ENCODE data around the gene SNAPC2.

Gene SNAPC2, protein sequence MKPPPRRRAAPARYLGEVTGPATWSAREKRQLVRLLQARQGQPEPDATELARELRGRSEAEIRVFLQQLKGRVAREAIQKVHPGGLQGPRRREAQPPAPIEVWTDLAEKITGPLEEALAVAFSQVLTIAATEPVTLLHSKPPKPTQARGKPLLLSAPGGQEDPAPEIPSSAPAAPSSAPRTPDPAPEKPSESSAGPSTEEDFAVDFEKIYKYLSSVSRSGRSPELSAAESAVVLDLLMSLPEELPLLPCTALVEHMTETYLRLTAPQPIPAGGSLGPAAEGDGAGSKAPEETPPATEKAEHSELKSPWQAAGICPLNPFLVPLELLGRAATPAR

DNA sequence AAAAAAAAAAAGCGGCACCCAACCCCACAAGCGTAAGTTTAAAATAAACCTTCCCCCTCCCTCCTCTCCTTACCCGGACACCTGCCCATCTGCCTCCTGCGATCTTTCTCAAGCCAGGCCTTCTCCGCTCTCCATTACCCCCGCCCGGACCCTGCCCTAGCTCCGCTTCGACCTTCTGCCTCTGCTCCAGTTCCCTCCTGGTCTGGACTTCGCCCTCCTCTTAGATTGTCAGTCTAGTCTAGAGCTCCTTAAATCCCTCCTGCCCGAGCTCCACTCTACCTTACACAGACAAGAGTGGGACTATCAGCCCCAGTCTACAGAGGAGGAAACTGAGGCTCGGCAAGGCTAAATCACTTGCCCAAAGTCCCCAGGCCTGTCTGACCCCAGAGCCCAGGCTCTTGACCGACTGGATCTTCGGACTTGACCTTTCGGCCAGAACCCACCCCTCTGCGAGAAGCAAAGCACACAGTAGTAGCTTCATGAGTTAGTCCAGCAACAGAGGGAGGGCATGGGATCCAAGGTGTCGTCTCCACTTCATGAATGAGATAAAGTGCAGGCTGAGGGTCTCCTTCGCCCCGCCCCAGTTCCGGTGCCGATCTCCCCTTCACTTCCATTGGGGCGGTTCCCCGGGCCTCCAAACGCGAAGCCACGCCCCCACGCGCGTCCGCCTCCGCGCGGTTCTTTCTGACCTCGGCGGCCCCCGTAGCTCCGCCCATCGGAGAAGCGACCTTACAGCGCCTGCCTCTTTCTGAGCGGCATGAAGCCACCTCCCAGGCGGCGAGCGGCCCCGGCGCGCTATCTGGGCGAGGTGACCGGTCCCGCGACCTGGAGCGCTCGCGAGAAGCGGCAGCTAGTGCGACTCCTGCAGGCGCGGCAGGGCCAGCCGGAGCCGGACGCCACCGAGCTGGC, at the start of gene SNAPC2:
TSS of gene SNAPC2 (plus strand) at position 729 of the 909 bp plus-strand sequence. CDS start at position 758, 29 bp downstream.
- in situ Hi-C loops (cut with HindIII; ENCODE audit: low sequenced_read_pairs): no loop called here

DNA sequence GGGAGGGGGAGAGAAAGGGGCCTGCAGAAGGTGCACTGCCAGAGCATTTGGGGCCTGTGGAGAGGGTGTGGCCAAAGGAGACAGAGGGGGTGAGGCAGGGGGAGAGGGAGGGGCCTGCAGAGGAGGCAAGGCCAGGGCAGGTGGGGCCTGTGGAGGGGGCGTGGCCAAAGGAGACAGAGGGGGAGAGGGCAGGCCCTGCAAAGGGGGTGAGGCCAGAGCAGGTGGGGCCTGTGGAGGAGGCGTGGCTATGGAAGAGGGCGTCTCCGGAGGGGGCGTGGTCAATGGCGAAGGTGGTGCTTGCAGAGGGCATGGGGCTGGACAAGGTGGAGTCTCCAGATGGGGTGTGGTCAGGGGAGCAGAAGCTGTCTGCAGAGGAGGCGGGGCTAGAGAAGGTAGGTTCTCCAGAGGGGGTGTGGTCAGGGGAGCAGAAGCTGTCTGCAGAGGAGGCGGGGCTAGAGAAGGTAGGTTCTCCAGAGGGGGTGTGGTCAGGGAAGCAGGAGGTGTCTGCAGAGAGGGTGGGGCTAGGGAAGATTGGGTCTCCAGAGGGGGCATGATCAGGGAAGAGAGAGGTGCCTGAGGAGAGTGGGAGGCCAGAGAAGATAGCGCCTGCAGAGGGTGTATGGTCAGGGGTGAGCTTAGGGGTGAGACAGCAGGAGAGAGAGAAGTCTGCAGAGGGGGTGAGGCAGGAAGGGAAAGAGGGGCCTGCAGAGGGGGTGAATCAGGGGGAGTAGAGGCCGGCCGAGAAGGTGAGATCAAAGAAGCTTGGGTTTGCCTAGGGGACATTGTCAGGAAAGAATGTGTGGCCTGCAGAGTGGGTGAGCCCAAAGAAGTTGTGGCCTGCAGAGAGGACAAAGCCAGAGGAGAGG, 49.3 kb upstream of the SNAPC2 start:
- in situ Hi-C loops (cut with HindIII; ENCODE audit: low sequenced_read_pairs): loop anchor here (25.0 kb wide), 1 partner anchor 159 kb away; the partner anchor contains the start of gene FCER2

DNA sequence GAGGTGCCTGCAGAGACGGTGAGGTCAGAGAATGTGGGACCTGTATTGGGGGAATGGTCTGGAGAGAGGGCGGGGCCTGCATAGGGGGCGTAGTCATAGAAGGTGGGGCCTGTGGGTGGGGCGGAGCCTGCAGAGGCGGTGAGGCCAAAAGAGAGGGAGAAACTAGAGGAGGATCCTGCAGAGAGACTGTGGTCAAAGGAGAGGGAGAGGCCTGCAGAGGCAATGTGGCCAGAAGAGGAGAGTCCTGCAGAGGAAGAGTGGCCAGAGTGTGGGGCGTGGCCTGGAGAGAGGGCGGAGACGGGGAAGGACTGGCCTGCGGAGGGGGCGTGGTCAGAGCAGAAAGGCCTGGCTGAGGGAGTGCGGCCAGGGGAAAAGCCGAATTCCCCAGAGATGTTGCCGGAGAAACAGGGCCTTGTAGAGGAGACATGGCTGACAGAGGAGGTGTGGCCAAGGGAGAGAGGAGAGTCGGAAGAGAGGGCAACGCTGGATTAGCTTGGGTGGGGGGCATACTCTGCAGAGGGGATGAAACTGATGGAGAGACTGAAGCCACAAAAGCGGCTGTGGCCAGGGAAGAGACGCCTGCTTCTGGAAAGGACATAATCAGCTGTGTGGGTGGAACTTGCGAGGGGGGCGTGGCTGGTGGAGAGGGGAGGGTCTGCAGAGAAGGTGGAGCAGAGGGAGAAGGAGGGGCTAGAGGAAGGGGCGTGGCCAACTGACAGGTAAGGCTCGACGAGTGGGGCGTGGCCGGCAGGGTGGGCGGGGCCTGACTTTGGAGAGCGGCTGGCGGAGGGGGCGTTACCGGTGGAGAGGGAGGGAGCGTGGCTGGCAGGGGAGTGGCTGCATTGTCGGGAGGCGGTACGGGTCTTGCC, 48.5 kb upstream of the SNAPC2 start:
- in situ Hi-C loops (cut with HindIII; ENCODE audit: low sequenced_read_pairs): loop anchor here (25.0 kb wide), 1 partner anchor 159 kb away; the partner anchor contains the start of gene FCER2

- in situ Hi-C loops (cut with HindIII; ENCODE audit: low sequenced_read_pairs): loop anchor here (25.0 kb wide), 1 partner anchor 160 kb away; the partner anchor contains the start of gene FCER2
Observed at GRCh38 chr19:7872306-7873204, 47.6 kb upstream of the SNAPC2 start.

DNA sequence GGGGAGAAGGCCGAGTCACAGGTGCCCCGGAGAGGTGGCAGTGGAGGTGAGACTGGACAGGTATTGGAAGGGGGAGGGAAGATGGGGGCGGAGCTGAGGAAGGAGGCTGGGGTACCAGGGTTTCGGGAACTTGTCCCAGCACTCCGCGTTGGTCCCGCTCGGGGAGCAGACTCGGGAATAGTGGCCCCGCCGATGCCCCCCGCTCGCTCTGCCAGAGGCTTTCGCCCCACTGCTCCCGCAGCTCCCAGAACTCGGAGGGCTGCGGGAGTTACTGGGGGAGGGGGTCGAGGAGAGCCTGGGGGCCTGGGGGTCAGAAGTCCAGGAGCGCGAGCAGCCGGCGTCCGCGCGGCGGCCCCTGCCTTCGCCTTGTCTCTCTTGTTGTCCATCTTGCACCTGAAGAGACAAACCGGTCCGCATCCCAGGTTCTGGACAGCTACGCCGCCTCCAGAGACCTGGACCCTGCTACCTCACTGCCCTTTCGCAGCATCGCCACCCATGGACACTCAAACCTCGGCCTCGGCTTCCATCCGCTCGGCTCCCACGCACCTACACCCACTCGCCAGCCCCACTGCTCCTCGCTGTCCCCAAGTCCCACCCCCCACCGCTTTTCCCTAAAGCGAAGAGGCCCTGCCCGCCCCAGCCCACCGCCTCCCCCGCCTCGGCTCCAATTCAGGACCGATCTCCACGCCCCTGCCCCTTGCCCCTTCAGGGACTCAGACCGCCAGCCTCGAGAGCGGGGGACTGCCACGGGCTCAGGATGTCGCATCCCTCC, 46.6 kb upstream of the SNAPC2 start:
- in situ Hi-C loops (cut with HindIII; ENCODE audit: low sequenced_read_pairs): loop anchor here (25.0 kb wide), 1 partner anchor 161 kb away; the partner anchor contains the start of gene FCER2

DNA sequence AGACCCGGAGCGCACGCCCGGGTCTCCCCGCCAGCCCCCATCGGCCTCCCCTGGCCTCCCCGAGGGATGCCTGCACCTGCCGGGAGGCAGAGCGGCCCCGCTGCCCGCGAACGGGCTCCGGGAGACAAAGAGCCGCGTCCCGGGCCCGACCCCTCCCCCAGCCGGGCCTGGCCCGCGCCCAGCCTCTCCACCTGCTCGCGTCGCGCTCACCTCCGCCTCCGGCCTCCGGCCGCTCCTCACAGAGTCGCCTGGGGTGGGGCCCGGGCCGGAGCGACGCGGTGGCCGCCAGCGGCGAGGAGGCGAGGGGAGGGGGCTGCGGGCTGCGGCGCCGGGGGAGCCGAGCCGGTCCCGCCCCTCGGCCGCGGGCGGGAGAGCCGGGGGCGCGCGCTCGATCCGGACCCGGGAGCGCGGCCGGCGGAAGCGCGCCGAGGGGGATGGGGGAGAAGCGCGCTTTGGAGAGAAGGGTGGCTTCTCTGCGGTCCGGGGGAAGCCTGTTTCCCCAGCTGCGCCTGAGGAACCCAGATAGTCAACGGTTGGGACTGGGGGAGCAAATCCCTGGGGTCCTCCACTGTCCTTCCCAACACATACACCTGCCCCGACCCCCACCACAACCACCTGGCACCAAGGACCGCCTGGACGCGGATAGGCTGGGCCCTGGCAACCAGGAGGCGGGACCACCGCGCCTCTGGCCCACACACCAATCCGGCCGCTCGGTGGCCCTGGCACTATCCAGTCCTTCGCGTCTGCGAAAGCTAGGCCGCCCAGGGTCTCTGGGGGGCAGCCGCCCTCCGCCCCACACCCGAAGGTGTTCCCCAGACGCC, 45.9 kb upstream of the SNAPC2 start, which contains the start of gene PRR36:
TSS of gene PRR36 (minus strand) at position 315 of the 821 bp plus-strand sequence. CDS start 701 bp downstream, outside the sequence.
- in situ Hi-C loops (cut with HindIII; ENCODE audit: low sequenced_read_pairs): loop anchor here (25.0 kb wide), 1 partner anchor 162 kb away; the partner anchor contains the start of gene FCER2

DNA sequence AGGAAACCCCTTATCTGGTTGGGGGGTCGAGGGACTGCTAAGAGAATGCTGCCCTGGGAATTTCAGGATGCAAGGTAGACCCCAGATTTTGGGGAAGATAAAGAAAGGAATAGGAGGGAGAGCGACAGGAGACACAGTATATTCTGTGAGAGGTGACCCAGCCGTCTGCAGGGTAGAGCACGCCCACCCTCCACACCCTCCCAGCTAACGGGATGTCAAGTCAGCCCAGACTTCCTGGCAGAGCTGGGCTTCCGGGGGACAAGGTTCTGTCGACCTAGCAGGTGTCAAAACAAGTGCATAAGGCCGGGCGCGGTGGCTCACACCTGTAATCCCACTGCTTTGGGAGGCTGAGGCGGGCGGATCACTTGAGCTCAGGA, 45.3 kb upstream of the SNAPC2 start:
- in situ Hi-C loops (cut with HindIII; ENCODE audit: low sequenced_read_pairs): loop anchor here (25.0 kb wide), 1 partner anchor 163 kb away; the partner anchor contains the start of gene FCER2

GRCh38 chr19:7877249-7877836, 42.8 kb upstream of the SNAPC2 start:
- in situ Hi-C loops (cut with HindIII; ENCODE audit: low sequenced_read_pairs): no loop called here

DNA sequence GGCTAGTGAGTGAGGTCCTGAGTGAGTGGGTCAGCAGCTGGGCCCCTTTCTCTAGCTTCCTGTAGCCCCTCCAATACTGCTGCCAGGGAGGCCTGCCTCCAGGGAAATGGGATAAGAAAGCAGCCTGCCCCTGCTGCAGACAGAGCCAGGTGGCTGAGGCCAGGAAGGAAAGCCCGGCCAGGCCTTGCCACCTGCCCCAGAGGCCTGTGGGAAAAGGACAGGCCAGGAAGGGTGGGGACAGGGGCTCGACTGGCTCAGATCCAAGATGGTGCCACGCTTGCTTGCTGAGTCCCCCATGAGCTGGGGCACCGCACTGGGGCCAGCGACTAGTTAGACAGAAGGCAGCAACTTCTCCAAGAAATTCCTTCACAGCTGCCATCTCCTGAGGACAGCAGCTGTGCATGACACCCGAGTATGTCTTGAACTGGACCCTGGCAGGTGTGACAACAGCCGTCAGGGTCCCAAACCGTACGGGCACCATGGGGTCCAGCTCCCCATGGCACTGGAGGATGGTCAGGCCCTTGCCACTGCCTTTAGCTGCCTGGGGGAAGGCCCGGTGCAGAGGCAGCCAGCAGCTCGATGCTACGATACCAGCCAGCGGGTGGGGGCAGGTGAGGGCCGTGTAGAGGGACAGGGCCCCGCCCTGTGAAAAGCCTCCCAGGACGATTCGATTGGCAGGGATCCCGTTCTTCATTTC, 40.9 kb upstream of the SNAPC2 start:
- in situ Hi-C loops (cut with HindIII; ENCODE audit: low sequenced_read_pairs): no loop called here

DNA sequence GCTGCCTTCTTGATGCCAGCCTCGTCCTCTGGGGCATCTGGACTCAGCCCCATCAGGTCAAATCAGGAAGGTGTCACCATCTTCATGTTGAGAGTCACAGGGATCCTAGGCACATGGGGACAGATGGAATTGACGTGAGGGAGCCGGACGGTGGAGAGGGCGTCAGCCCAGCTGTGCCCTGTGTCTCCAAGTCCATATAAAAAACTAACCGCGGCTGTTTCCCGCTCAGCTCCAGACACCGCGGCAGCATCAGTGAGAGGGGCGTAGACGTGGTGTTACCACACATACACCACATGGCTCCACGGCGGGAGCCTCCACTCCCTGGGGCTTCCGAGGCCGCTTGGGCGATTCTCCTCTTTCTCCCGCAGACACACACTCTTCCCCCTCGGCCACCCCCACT, 40.3 kb upstream of the SNAPC2 start:
- in situ Hi-C loops (cut with HindIII; ENCODE audit: low sequenced_read_pairs): no loop called here

GRCh38 chr19:7881910-7882309, 38.2 kb upstream of the SNAPC2 start:
- in situ Hi-C loops (cut with HindIII; ENCODE audit: low sequenced_read_pairs): no loop called here

DNA sequence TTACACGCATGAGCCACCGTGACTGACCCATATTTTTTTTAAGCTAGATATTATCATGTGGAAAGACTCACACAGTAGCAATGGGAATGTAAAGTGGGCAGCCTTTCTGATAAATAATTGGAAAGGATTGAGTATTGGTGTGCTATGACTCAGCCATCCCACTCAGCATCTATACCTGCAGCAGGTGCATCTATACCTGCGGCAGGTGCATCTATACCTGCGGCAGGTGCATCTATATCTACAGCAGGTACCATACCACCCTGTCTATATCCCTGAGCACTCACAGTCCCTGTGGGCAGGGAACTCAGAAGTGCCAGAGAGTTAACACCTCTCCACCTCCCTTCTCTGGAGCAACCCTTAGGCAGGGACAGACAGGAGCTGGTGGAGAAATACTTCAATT, 37.0 kb upstream of the SNAPC2 start:
- in situ Hi-C loops (cut with HindIII; ENCODE audit: low sequenced_read_pairs): no loop called here

DNA sequence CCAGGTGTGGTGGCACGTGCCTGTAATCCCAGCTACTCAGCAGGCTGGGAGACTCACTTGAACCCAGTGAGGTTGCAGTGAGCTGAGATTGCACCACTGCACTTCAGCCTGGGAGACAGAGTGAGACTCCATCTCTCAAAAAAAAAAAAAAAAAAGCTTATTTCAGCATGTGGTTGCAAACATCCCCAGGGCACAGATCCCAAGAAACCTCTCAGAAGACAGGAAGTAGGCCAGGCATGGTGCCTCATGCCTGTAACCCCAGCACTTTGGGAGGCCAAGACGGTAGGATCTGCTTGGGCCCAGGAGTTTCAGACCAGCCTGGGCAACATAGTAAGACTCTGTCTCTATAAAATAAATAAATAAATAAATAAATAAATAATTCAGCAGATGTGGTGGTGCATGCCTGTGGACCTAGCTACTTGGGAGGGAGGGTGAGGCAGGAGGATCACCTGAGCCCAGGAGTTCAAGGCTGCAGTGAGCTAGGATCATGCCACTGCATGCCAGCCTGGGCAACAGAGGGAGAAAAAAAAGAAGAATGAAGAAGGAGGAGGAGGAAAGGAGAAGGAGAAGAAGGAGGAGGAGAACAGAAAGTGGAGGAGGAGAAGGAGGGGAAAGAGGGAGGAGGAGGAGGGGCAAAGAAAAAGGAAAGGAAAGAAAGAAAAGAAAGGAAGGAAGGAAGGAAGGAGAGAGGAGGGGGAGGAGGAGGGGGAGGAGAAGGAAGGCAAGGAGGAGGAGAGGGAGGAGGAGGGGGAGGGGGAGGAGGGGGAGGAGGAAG, 36.2 kb upstream of the SNAPC2 start:
- in situ Hi-C loops (cut with HindIII; ENCODE audit: low sequenced_read_pairs): no loop called here

DNA sequence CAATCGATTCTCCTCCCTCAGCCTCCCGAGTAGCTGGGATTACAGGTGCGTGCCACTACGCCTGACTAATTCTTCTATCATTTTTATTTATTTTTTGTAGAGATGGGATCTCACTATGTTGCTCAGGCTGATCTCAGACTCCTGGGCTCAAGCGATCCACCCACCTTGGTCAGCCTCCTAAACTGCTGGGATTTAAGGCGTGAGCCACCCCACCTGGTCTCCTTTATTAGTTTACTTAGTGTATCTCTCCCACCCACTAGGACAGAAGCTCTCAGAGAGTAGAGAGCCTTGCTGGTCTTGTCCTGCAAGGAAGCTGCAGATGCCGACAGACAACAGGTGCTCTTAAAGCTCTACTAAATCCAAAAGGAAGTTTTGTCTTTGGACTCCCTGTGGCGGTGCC, 34.3 kb upstream of the SNAPC2 start:
- in situ Hi-C loops (cut with HindIII; ENCODE audit: low sequenced_read_pairs): no loop called here

Measured in DLD1 (cell line).